GM19395 (cell line): Measurements from ENCODE around the gene CDX2.

Experiments
- ATAC-seq: cut with Tn5 transposase; IDR thresholded peaks from one replicate; pipeline ENCODE4 v1.9.1; 2021; ENCODE audit warnings: mild to moderate bottlenecking, moderate library complexity; ENCODE audit not compliant: unreplicated experiment

CDX2 gene

GRCh38 chr13:27918918-27919658, 50.0 kb downstream of the CDX2 start:
- no peak for ATAC-seq

- ATAC-seq, result no peak
These were observed 50.8 kb downstream of the CDX2 start for GRCh38 chr13:27918041-27918917.

DNA sequence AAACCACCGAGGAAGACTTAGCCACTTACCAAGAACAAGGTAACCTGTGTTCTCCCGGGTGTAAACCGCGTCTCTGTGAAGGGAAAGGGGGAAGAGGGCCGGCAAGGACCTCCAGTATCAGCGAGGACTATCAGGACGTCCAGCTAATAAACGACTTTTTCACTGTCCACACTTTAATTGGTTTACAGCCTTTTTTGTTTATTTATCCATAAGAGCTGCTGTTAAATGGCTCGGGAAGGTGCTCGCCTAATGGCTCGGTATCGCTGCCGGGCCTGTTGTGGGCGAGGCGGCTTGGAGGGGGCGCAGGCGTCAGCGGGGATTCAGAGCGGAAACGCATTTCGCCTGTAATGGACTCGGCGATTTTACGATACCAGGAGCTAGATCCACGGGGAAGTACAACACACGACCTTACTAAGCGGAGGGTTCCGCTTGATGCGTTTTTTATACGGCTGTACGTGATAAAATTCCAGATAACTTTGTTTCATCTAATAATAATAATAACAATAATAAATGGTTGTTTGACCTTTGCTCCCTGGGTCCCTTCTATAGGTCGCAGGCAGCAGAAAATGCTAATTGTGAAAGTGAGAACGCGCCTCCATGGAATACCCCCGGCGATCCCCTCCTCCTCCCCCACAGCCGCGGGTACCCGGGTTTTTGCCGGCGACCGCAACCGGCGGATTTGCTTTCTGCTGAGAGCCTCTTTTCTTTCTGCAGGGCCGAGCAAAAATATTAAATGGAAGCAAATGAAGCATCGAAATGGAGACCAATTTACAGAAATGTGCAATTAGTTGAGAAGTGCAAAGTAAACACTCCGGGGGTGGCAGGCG, 51.8 kb downstream of the CDX2 start:
- ATAC-seq, result no peak

GRCh38 chr13:27915301-27916207, 53.6 kb downstream of the CDX2 start:
- ATAC-seq, result no peak

DNA sequence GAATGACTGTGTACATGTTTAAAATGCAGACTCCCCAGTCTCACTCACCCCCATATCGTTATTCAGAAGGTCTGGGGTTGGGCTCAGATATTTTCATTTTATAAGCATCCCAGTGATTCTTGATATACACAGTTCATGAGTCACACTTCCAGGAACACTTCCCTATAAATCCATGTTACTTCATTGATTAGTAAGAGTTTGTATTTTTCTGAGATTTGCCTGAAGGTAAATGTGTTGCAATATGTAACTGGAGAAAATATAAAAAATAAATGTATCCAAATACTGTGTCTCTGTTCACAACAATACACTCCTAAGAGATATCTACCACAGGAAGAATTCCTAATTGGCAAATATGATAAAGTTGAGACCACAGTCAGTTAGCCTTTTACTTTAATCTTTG, 56.0 kb downstream of the CDX2 start:
- ATAC-seq, result no peak

DNA sequence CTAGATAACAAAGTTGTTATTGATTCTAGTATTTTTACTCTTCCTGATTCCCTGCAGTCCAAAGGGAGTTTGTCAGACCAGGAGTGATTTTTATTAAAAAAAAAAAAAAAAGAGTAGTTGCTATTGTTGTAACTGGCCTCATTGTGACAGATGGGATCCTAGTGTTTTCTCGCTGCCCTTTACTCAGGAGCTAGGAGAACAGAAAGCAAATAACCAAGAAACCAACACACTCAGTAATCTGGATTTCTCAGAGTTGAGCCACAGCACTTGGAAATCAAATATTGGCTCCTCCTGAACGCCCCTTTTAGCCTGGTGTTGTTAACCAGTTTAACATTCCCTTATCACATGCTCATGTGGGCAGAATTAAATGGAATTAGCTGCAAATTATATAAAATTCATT, 57.6 kb downstream of the CDX2 start:
- ATAC-seq, result no peak
